HepG2 (cell line): ENCODE results near the gene HTR2A. TPM values are rescaled to one million over a fixed set of nuclear protein-coding genes. Genes with fewer than 3 reads are reported as not detected.

Experiments used
- ARHGAP35 ChIP-seq: sonication (generic); formaldehyde crosslinking; IDR thresholded peaks from 2 replicates; pipeline ENCODE4 v1.9.0; 2022; ENCODE audit warnings: mild to moderate bottlenecking, inconsistent platforms, moderate library complexity, missing genetic modification reagents, borderline replicate concordance
- ARID3A ChIP-seq: IDR thresholded peaks from 2 replicates; pipeline ENCODE4 v1.6.1; 2012; ENCODE audit warnings: low read depth, low read length, improper control_type of control experiment
- ARNTL ChIP-seq: sonication (generic); formaldehyde crosslinking; IDR thresholded peaks from 2 replicates; pipeline ENCODE4 v1.4.0; 2020; ENCODE audit warnings: mild to moderate bottlenecking, missing genetic modification reagents
- CHCHD3 ChIP-seq: sonication (generic); formaldehyde crosslinking; IDR thresholded peaks from 2 replicates; pipeline ENCODE4 v1.8.0; 2022; ENCODE audit warnings: mild to moderate bottlenecking, missing genetic modification reagents, moderate library complexity
- DBP ChIP-seq: sonication (generic); formaldehyde crosslinking; IDR thresholded peaks from 2 replicates; pipeline ENCODE4 v1.4.0; 2020; ENCODE audit warnings: missing genetic modification reagents; ENCODE audit errors: not compliant biosample characterization
- DPF2 ChIP-seq: sonication (generic); formaldehyde crosslinking; IDR thresholded peaks from 2 replicates; pipeline ENCODE4 v1.4.0; 2020; ENCODE audit warnings: mild to moderate bottlenecking, low read depth, missing genetic modification reagents, borderline replicate concordance
- ETV5 ChIP-seq: IDR thresholded peaks from 2 replicates; pipeline ENCODE4 v1.6.1; 2018; ENCODE audit warnings: missing biosample characterization, missing genetic modification reagents, inconsistent platforms, borderline replicate concordance
- FLYWCH1 ChIP-seq: sonication (generic); formaldehyde crosslinking; IDR thresholded peaks from 2 replicates; pipeline ENCODE4 v1.8.1; 2023; ENCODE audit warnings: mild to moderate bottlenecking, missing genetic modification reagents
- GATAD1 ChIP-seq: IDR thresholded peaks from 2 replicates; pipeline ENCODE4 v1.6.1; 2016; ENCODE audit warnings: missing genetic modification reagents, missing compliant biosample characterization
- HDAC2 ChIP-seq: sonication (generic); formaldehyde crosslinking; IDR thresholded peaks from 2 replicates; pipeline ENCODE4 v1.4.0; 2020; ENCODE audit warnings: missing genetic modification reagents
- HOXD1 ChIP-seq: sonication (generic); formaldehyde crosslinking; IDR thresholded peaks from 2 replicates; pipeline ENCODE4 v1.5.0; 2020; ENCODE audit warnings: missing genetic modification reagents
- NAIF1 ChIP-seq: sonication (generic); formaldehyde crosslinking; IDR thresholded peaks from 2 replicates; pipeline ENCODE4 v1.5.0; 2020; ENCODE audit warnings: mild to moderate bottlenecking, missing genetic modification reagents, borderline replicate concordance
- NFKB2 ChIP-seq: sonication (generic); formaldehyde crosslinking; IDR thresholded peaks from 2 replicates; pipeline ENCODE4 v1.4.0; 2020; ENCODE audit warnings: missing genetic modification reagents, borderline replicate concordance
- SP140L ChIP-seq: sonication (generic); formaldehyde crosslinking; IDR thresholded peaks from 2 replicates; pipeline ENCODE4 v1.4.0; 2020; ENCODE audit warnings: missing genetic modification reagents, borderline replicate concordance
- SRY ChIP-seq: sonication (generic); formaldehyde crosslinking; IDR thresholded peaks from 2 replicates; pipeline ENCODE4 v1.8.0; 2022; ENCODE audit warnings: mild to moderate bottlenecking, missing genetic modification reagents
- THAP9 ChIP-seq: sonication (generic); formaldehyde crosslinking; IDR thresholded peaks from 2 replicates; pipeline ENCODE4; 2020; ENCODE audit warnings: missing genetic modification reagents, mild to moderate bottlenecking, borderline replicate concordance
- ZBTB26 ChIP-seq: IDR thresholded peaks from 2 replicates; pipeline ENCODE4 v1.6.1; 2016; ENCODE audit warnings: missing compliant biosample characterization, missing genetic modification reagents, borderline replicate concordance
- ZNF326 ChIP-seq: sonication (generic); formaldehyde crosslinking; IDR thresholded peaks from 2 replicates; pipeline ENCODE4 v1.4.0; 2020; ENCODE audit warnings: missing genetic modification reagents, borderline replicate concordance
- ZNF569 ChIP-seq: sonication (generic); formaldehyde crosslinking; IDR thresholded peaks from 2 replicates; pipeline ENCODE4 v1.5.0; 2020; ENCODE audit warnings: mild to moderate bottlenecking, missing genetic modification reagents, moderate library complexity, borderline replicate concordance
- ZNF740 ChIP-seq: sonication (generic); formaldehyde crosslinking; IDR thresholded peaks from 2 replicates; pipeline ENCODE4 v1.4.0; 2020; ENCODE audit warnings: missing genetic modification reagents
- ZNF768 ChIP-seq: sonication (generic); formaldehyde crosslinking; IDR thresholded peaks from 2 replicates; pipeline ENCODE4 v1.4.0; 2020; ENCODE audit warnings: missing genetic modification reagents
- polyA plus RNA-seq, 8 experiments: library from polyadenylated mRNA; depleted of rRNA in 3 of 8; stranded (reverse) in 7 of 8; unstranded in 1 of 8; fragments of >200 nt; fragmentation: Illumina TruSeq in 4 of 8; extraction: Trizol in 4 of 8; gene quantifications; 2 replicates each; pipeline versions ENCODE4 v1.2.1 to v1.2.3, GENCODE V29; 2011 to 2016; ENCODE audit warnings: low read depth in 4 of 8, missing spikeins in 1 of 8, mixed read lengths in 1 of 8; ENCODE audit not compliant: insufficient read depth in 1 of 8
- total RNA-seq, 5 experiments: library from RNA; depleted of rRNA; stranded (reverse); fragments of >200 nt; fragmentation: Illumina TruSeq; extraction: Trizol; gene quantifications; 2 replicates each; pipeline ENCODE4 v1.2.3, GENCODE V29; 2016; ENCODE audit warnings: low read depth in 1 of 5

The HTR2A gene
- total and polyA plus RNA-seq, 2 of the 13 experiments (the other 11 are each of a cell fraction or from before 2014, with no cell fraction given): not detected

- TF ChIP-seq ZNF569 (CRISPR knock-in tag): no peak
- TF ChIP-seq HDAC2 (CRISPR knock-in tag): 0 out of 2 replicates have a peak, but pooled peaks have one; percentile 24
- peak; percentile 12 for TF ChIP-seq DBP (CRISPR knock-in tag)
- no peak for TF ChIP-seq ARNTL (CRISPR knock-in tag)
- no peak for TF ChIP-seq DPF2 (CRISPR knock-in tag)
- TF ChIP-seq ARID3A: no peak
- peak; percentile 69; the same call in 1 of the 2 replicates for TF ChIP-seq ZNF768
- peak; percentile 78; the same call in 1 of the 2 replicates for TF ChIP-seq NAIF1 (CRISPR knock-in tag)
- no peak for TF ChIP-seq ETV5
- TF ChIP-seq ARHGAP35 (CRISPR knock-in tag): peak; percentile 25
- no peak for TF ChIP-seq FLYWCH1
- TF ChIP-seq SRY: peak; percentile 4; the same call in 1 of the 2 replicates
- peak; percentile 91; the same call in 1 of the 2 replicates for TF ChIP-seq NFKB2 (CRISPR knock-in tag)
- TF ChIP-seq ZNF326 (CRISPR knock-in tag): no peak
- TF ChIP-seq HOXD1 (CRISPR knock-in tag): 0 out of 2 replicates have a peak, but pooled peaks have one; percentile 31
- no peak for TF ChIP-seq CHCHD3 (CRISPR knock-in tag)
- TF ChIP-seq ZNF740 (CRISPR knock-in tag): 0 out of 2 replicates have a peak, but pooled peaks have one; percentile 26
- peak; percentile 68; the same call in 1 of the 2 replicates for TF ChIP-seq SP140L (CRISPR knock-in tag)
- TF ChIP-seq GATAD1 (CRISPR knock-in tag): peak; percentile 52; the same call in 1 of the 2 replicates
- TF ChIP-seq ZBTB26 (CRISPR knock-in tag): peak; percentile 16; the same call in 1 of the 2 replicates
- peak; percentile 97 for TF ChIP-seq THAP9 (CRISPR knock-in tag)
Observed at GRCh38 chr13:46796515-46797474, 100.1 kb downstream of the HTR2A start, which contains the start of gene ESD (continued).
